ENCODE results near the gene MCUR1.
A peak's percentile ranks its signal among the peaks of the same experiment; 100 is the strongest.
"Not testable (repeated sequence)": the region's sequence is repeated elsewhere in the genome, so short reads cannot be mapped to it uniquely, and the experiment has no call there.

MCUR1 gene

GRCh38 chr6:13814176-13814937 lies at the start of gene MCUR1:
Gene MCUR1 (minus strand): TSS chr6:13814557. CDS start chr6:13814429, 128 bp downstream.
- peak; percentile 78 to 89 for DNase-seq

DNA sequence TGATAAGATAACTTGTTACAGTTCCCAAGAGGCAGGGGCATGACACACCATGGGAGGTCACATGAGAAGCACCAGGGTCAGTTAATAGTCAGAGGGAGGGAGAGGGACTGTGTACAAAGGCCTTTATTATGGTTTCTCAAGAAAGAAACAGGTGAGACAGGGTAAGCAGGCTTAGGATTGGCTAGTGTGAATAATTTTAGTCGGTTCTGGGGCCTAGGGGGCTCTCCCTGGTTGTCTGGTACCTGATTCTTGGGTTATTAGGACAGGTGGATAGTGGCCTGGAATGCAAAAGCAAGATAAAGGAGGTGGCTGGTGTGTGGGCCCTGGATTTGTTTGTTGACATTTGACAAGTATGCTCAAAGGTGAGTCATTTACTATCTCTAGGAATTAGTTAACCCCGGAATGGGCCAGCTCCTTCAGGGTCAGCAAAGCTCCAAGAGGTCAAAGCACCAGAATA lies 49.4 kb upstream of the MCUR1 start:
- DNase-seq: no peak

- DNase-seq: not testable (repeated sequence)
Observed at GRCh38 chr6:13860556-13861185, 46.3 kb upstream of the MCUR1 start.

GRCh38 chr6:13859871-13860555 lies 45.7 kb upstream of the MCUR1 start:
- no peak for DNase-seq

GRCh38 chr6:13854716-13855250 lies 40.4 kb upstream of the MCUR1 start:
- DNase-seq: no peak

GRCh38 chr6:13853871-13854270 lies 39.5 kb upstream of the MCUR1 start:
- no peak for DNase-seq

GRCh38 chr6:13851803-13852202 lies 37.4 kb upstream of the MCUR1 start:
- DNase-seq: no peak

- DNase-seq: no peak
Observed at GRCh38 chr6:13851330-13851729, 37.0 kb upstream of the MCUR1 start.

DNA sequence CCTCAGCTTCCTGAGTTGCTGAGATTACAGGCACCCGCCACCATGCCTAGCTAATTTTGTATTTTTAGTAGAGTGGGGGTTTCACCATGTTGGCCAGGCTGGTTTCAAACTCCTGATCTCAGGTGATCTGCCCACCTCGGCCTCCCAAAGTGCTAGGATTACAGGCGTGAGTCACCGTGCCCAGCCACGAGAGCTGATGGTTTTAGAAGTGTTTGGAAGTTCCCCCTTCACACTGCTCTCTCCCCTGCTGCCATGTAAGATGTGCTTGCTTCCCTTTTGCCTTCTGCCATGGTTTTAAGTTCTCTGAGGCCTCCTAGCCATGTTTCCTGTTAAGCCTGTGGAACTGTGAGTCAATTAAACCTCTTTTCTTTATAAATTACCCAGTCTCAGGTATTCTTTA lies 36.3 kb upstream of the MCUR1 start:
- DNase-seq: not testable (repeated sequence)

DNA sequence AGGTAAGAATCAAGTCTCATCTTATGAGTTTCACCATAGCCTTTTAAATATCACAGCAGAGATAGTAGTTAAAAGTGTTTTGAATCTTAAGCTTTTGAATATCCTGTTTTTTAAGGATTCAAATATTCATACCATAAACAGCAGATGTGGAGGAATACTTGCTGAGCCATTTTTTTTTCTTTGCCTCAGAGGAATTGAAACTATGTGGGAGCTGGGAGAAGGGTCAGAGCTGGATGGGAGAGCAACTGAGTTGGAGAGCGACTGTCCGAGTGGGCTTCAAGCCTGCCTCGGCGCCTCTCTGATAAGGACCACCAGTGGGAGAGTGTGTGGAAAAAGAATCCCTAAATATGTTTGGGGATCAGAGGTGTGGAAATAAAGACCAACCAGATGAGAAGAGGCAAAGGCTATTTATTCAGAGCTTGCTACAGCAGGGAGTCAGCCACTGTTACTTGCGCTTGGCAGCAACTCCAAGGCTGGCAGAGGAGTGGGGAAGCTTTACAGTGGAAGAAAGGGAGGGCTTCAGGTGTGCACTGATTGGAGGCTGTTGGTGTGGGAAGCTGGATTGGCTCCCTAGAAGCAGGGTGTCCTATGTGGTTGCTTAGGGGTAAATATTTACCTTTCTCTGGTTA lies 34.3 kb upstream of the MCUR1 start:
- DNase-seq: no peak

GRCh38 chr6:13847326-13848050 lies 33.1 kb upstream of the MCUR1 start:
- no peak for DNase-seq

DNA sequence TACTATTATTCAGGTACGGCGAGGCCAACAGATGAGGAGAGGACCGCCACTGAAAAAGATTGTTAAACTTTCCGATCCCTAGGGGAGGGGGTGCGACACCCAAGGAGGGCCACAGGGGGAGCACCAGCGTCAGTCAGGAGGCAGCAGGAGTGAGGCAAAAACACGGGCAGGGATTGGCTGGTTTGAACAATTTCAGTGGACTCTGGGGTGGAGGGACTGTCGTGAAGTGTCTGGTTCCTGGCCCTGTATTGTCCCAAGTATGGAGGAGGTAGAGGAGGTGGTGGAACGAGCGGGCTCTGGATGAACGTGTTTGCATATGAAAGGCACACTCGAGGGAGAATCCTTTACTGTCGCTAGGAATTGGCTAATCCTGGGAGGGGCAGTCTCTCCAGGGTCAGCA lies 32.5 kb upstream of the MCUR1 start:
- DNase-seq: no peak

DNA sequence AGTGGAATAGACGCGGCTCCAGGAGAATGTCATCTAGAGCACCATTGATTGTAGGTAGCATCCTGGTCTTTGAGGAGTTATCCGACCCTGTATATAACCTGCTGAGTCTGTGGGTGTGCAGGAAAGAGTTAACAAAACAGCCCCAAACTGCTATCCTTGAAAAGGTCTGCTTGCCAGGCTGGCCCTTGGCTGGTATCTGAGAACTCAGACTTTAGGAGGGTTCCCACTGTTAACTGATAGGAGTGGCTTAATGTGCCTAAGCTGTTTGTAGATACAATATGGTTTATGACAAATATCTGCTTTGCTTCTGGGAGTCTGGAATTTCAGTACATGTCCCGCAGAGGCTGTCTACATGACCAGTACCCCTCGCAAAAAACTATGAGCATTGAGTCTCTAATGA lies 27.6 kb upstream of the MCUR1 start:
- no peak for DNase-seq

GRCh38 chr6:13838616-13839015 lies 24.3 kb upstream of the MCUR1 start:
- no peak for DNase-seq

DNA sequence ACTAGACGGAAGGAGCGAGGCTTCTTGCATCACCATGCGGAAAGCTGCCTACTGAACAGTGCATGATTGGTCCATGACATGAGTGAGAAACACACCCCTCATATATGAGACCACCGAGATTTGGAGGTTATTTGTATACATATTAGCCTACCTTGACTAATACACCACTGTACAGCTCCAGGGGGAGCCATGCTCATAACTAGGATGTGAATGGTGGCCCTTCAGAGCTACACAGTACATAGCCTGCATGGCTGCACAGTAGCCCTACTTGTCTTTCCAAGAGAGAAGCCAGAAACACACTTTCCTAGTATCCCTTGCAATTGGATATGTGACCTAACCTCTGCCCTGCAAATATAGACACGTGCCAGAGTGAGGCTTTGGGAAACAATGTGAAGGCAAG lies 21.8 kb upstream of the MCUR1 start:
- DNase-seq: no peak

GRCh38 chr6:13834790-13835189 lies 20.4 kb upstream of the MCUR1 start:
- DNase-seq: no peak

GRCh38 chr6:13834018-13834417 lies 19.7 kb upstream of the MCUR1 start:
- not testable (repeated sequence) for DNase-seq

- no peak for DNase-seq
Observed at GRCh38 chr6:13832778-13833177, 18.4 kb upstream of the MCUR1 start.

DNA sequence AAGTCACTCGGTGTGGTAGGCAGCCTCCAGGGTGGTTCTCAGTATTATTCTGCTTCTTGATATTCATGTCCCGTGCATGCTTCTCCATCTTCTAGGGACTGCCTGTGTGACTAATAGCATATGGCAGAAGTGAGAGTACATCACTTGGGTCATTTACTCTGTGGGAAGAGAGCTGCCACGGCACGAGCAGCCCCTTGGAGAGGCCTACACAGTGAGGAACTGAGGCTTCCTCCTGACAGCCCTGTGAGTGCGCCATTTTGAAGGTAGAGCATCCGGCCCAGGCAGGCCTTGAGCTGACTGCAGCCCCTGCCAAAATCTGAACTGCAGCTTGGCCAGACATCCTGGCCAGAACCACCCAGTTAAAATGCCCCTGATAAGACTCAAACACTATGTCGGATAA lies 17.3 kb upstream of the MCUR1 start:
- no peak for DNase-seq

DNA sequence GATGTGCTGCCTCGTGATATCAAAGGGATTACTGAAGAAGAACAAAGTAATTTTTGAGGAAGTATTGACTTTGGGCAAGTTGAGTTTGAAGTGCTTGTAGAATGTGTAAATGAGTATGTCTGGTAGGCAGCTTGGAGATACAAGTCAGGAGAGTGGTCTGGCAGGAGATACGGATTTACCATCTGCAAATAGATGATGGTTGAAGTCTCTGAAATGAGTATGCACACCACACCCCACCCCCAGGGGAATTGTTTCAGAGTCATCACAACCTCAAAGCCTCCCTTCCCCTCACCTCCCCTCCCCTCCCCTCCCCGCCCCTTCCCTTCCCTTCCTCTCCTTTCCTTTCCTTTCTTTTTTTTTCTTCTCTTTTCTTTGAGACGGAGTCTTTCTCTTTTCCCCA lies 16.4 kb upstream of the MCUR1 start:
- no peak for DNase-seq

DNA sequence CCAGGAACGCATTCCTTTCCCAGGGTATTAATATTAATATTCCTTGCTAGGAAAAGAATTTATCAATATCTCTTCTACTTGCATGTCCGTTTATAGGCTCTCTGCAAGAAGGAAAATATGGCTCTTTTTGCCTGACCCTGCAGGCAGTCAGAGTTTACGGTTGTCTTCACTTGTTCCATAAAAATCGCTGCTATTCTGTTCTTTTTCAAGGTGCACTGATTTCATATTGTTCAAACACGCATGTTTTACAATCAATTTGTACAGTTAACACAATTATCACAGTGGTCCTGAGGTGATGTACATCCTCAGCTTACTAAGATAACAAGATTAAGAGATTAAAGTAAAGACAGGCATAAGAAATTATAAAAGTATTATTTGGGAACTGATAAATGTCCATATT lies 15.1 kb upstream of the MCUR1 start:
- DNase-seq: not testable (repeated sequence)

DNA sequence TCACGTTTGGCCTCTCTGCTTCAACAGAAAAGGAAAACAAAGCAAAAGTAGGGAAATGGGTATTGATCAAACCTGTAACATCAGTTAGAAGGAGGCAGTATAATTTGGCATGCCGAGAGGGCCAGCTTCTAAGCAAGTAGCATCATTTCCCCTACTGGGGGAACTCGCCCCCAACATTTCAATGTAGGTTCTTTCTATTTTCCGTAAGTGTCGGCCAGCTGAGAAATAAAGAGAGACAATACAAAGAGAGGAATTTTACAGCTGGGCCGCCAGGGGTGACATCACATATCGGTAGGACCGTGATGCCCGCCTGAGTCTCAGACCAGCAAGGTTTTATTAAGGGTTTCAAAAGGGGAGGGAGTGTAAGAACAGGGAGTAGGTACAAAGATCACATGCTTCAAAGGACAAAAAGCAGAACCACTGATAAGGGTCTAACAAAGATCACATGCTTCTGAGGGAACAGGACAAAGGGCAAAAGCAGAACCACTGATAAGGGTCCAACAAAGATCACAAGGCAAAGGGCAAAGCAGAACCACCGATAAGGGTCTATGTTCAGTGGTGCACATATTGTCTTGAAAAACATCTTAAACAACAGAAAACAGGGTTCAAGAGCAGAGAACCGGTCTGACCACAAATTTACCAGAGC lies 14.4 kb upstream of the MCUR1 start:
- not testable (repeated sequence) for DNase-seq

Measured in bone marrow (tissue), 2 donors.